ENCODE results near the gene LRRC49.

- no peak for TF ChIP-seq CTCF (IDR thresholded peaks at IDR 0.05; ENCODE audit: extremely low read depth in 1 of 2, insufficient read depth in 1 of 2, low read depth in 1 of 2, low read length in 2 of 2)
- no peak for TF ChIP-seq EZH2 (IDR thresholded peaks at IDR 0.05; ENCODE audit: borderline replicate concordance, low read depth, low read length, severe bottlenecking)
These were observed 18.3 kb downstream of the LRRC49 start for GRCh38 chr15:70910958-70911357.
